Osteoblast (primary cell): ENCODE results near the gene IREB2. TPM values are rescaled to one million over a fixed set of nuclear protein-coding genes. Genes with fewer than 3 reads are reported as not detected.

Source experiments
- DNase-seq: peaks from one replicate; pipeline ENCODE4 v3.0.0; 2011; ENCODE audit warnings: low spot score, mixed read lengths; ENCODE audit not compliant: insufficient read length; ENCODE audit errors: missing footprints
- H2AFZ ChIP-seq: 2 replicates; pipeline ENCODE4 v1.6.0; 2011; ENCODE audit warnings: mild to moderate bottlenecking, low read length
- H3K27ac ChIP-seq: 2 replicates; pipeline ENCODE4 v1.5.1; 2011; ENCODE audit warnings: mild to moderate bottlenecking, low read depth, low read length, moderate library complexity
- H3K27me3 ChIP-seq: 2 replicates; pipeline ENCODE4 v1.6.0; 2012; ENCODE audit warnings: mild to moderate bottlenecking, control low read depth, inconsistent platforms, low read length, moderate library complexity; ENCODE audit not compliant: insufficient read depth
- H3K36me3 ChIP-seq: 2 replicates; pipeline ENCODE4 v1.5.1; 2011; ENCODE audit warnings: mild to moderate bottlenecking, low read length, control low read depth, moderate library complexity; ENCODE audit not compliant: insufficient read depth
- H3K4me1 ChIP-seq: 2 replicates; pipeline ENCODE4 v1.5.1; 2011; ENCODE audit warnings: mild to moderate bottlenecking, low read length, control low read depth, moderate library complexity; ENCODE audit not compliant: insufficient read depth
- H3K4me2 ChIP-seq: 2 replicates; pipeline ENCODE4 v1.6.0; 2011; ENCODE audit warnings: mild to moderate bottlenecking, low read length; ENCODE audit not compliant: insufficient read depth
- H3K4me3 ChIP-seq: fragments of 200-600 bp; sonication (generic); 3 replicates; pipeline ENCODE4 v1.5.1; 2012; ENCODE audit warnings: mild to moderate bottlenecking, low read length, inconsistent platforms; ENCODE audit not compliant: insufficient read depth
- H3K79me2 ChIP-seq: 2 replicates; pipeline ENCODE4 v1.6.0; 2012; ENCODE audit warnings: mild to moderate bottlenecking, low read length, control low read depth, inconsistent platforms; ENCODE audit not compliant: insufficient read depth
- H3K9me3 ChIP-seq: 2 replicates; pipeline ENCODE4 v1.5.1; 2011; ENCODE audit warnings: low read depth, low read length, control low read depth
- H4K20me1 ChIP-seq: 2 replicates; pipeline ENCODE4 v1.6.0; 2012; ENCODE audit warnings: mild to moderate bottlenecking, low read length, control low read depth; ENCODE audit not compliant: insufficient read depth
- CTCF ChIP-seq: IDR thresholded peaks from 2 replicates; pipeline ENCODE4 v1.5.1; 2011; ENCODE audit warnings: mild to moderate bottlenecking, low read depth, low read length, moderate library complexity; ENCODE audit errors: extremely low read depth
- total RNA-seq: library from RNA; depleted of rRNA; stranded (reverse); fragments of >200 nt; gene quantifications from 2 replicates; pipeline ENCODE4 v1.2.3, GENCODE V29; 2012

IREB2 gene
- total RNA-seq = 26.8 and 27.1 TPM in 2 replicates

GRCh38 chr15:78437762-78438618, at the start of gene IREB2:
Gene IREB2 (plus strand): TSS chr15:78438216. CDS start chr15:78438338, 122 bp downstream.
- H3K4me1 ChIP-seq = peaks cover 16% of the 10 kb centered on the region

GRCh38 chr15:78388865-78389264, 49.2 kb upstream of the IREB2 start:
- Histone ChIP-seq H3K9me3 (no peaks in the 10 kb centered on the region), H3K4me1 (no peaks in the 10 kb centered on the region), H3K27ac (no peak overlapping the region), H3K27me3 (peaks cover 55% of the 10 kb centered on the region), H3K4me2 (no peak overlapping the region), H3K4me3 (no peak overlapping the region), H4K20me1 (no peaks in the 10 kb centered on the region), H3K36me3 (no peaks in the 10 kb centered on the region), H2AFZ (no peak overlapping the region), H3K79me2 (no peaks in the 10 kb centered on the region)
- TF ChIP-seq CTCF = no peak
- no peak for DNase-seq

More at GRCh38 chr15:78437762-78438618, at the start of gene IREB2:
- peak within 1 kb of the TSS; percentile 90 for H3K27ac ChIP-seq
- peaks cover 50% of the 10 kb centered on the region for H3K79me2 ChIP-seq
- no peak for TF ChIP-seq CTCF
- DNase-seq = peak; percentile 97
- H3K27me3 ChIP-seq = peaks cover 2% of the 10 kb centered on the region
- H3K9me3 ChIP-seq = no peaks in the 10 kb centered on the region
- peaks cover 15% of the 10 kb centered on the region for H4K20me1 ChIP-seq
- peak within 1 kb of the TSS; percentile 93 for H2AFZ ChIP-seq
- peak within 1 kb of the TSS; percentile 96 for H3K4me3 ChIP-seq
- peak within 1 kb of the TSS; percentile 91 for H3K4me2 ChIP-seq
- H3K36me3 ChIP-seq = peaks cover 23% of the 10 kb centered on the region

- H3K4me2 ChIP-seq = no peak overlapping the region
- no peaks in the 10 kb centered on the region for H3K79me2 ChIP-seq
- TF ChIP-seq CTCF = no peak
- H3K4me1 ChIP-seq = no peaks in the 10 kb centered on the region
- H3K27me3 ChIP-seq = peaks cover 58% of the 10 kb centered on the region
- no peak overlapping the region for H3K4me3 ChIP-seq
- no peaks in the 10 kb centered on the region for H3K9me3 ChIP-seq
- H2AFZ ChIP-seq = no peak overlapping the region
- H3K36me3 ChIP-seq = no peaks in the 10 kb centered on the region
- no peaks in the 10 kb centered on the region for H4K20me1 ChIP-seq
- DNase-seq = no peak
- no peak overlapping the region for H3K27ac ChIP-seq
Observed at GRCh38 chr15:78389322-78389721, 48.7 kb upstream of the IREB2 start.

- H3K36me3 ChIP-seq = no peaks in the 10 kb centered on the region
- no peak overlapping the region for H2AFZ ChIP-seq
- H3K79me2 ChIP-seq = no peaks in the 10 kb centered on the region
- DNase-seq = no peak
- H3K9me3 ChIP-seq = no peaks in the 10 kb centered on the region
- no peaks in the 10 kb centered on the region for H3K4me1 ChIP-seq
- TF ChIP-seq CTCF = no peak
- H3K4me3 ChIP-seq = no peak overlapping the region
- no peak overlapping the region for H3K4me2 ChIP-seq
- H4K20me1 ChIP-seq = no peaks in the 10 kb centered on the region
- peaks cover 57% of the 10 kb centered on the region for H3K27me3 ChIP-seq
- no peak overlapping the region for H3K27ac ChIP-seq
Observed at GRCh38 chr15:78389738-78390137, 48.3 kb upstream of the IREB2 start.
